Activated naive CD4-positive, alpha-beta T cell treated with anti-CD3 and anti-CD28 coated beads, Interleukin-2, amount 50 U/mL, for 16 hours (primary cell): ENCODE results near the gene TPH1.
"Not testable (repeated sequence)": the region's sequence is repeated elsewhere in the genome, so short reads cannot be mapped to it uniquely, and the experiment has no call there.

Experiments used
- DNase-seq: peaks from one replicate; pipeline ENCODE4 v3.0.0-alpha.2; 2020

Gene TPH1

GRCh38 chr11:18019650-18020049, 26.4 kb downstream of the TPH1 start:
- DNase-seq, result no peak

GRCh38 chr11:18016789-18017188, 29.3 kb downstream of the TPH1 start:
- DNase-seq, result no peak

- DNase-seq, result no peak
These were observed 31.2 kb downstream of the TPH1 start for GRCh38 chr11:18014876-18015275.

- no peak for DNase-seq
These were observed 32.1 kb downstream of the TPH1 start for GRCh38 chr11:18013790-18014507.

GRCh38 chr11:18012906-18013781, 32.9 kb downstream of the TPH1 start, which contains the start of gene SERGEF:
Gene SERGEF, minus strand, starts transcription at chr11:18013047. Its CDS starts 37 bp downstream, at chr11:18013010.
- DNase-seq, result peak; percentile 89

- DNase-seq, result peak; percentile 20
These were observed 33.8 kb downstream of the TPH1 start for GRCh38 chr11:18012122-18012905.

GRCh38 chr11:18011633-18012032, 34.4 kb downstream of the TPH1 start:
- DNase-seq, result no peak

- no peak for DNase-seq
These were observed 35.0 kb downstream of the TPH1 start for GRCh38 chr11:18010977-18011586.

DNA sequence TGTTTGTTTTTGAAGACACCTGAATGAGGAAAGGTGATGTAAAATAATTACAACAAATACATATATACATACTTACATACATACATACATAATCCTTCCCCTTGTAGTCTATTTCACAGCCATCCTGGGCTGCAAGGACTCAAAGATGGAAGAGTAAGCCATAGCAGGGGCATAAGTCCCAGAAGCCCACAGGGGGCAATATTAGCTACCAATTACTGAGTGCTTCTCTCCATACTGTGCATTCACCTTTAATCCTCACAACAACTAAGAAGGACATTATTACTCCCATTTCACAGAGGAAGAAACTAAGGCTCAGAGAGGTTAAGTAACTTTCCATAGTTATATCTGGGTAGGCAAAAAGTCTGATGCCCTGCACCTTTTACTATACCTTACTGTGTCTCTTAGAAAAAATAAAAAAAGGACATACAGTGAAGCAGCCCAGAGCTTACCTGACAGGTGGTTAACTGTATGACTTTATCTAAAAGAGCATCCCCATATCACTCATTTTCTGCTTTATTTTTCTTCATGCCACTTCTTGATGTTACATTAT, 35.9 kb downstream of the TPH1 start:
- DNase-seq, result no peak

GRCh38 chr11:18005376-18006129, 40.5 kb downstream of the TPH1 start:
- no peak for DNase-seq

GRCh38 chr11:18001191-18001590, 44.9 kb downstream of the TPH1 start:
- DNase-seq, result no peak

- no peak for DNase-seq
These were observed 45.3 kb downstream of the TPH1 start for GRCh38 chr11:18000760-18001159.

DNA sequence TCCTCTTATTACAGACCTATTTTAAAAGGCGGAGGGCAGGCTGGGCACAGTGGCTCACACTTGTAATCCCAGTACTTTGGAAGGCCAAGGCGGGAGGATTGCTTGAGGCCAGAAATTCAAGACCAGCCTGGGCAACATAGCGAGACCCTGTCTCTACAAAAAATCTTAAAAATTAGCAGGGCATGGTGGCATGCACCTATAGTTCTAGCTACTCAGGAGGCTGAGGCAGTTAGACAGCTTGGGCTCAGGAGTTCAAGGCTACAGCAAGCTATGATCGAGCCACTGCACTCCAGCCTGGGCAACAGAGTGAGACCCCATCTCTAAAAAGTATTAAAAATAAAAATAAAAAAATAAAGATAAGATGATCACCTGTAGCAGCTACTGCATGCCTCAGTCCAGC, 45.9 kb downstream of the TPH1 start:
- DNase-seq, result not testable (repeated sequence)
